Measurements from ENCODE around the gene HS6ST3. TPM values are rescaled to one million over a fixed set of nuclear protein-coding genes. Genes with fewer than 3 reads are reported as not detected.

Gene HS6ST3
- total RNA-seq (2021): 1.2 to 1.4 TPM (median 1.3 TPM) in 3 replicates
- percentile 39 among the genes with signal in this experiment for Bru-seq, nascent RNA
- long read RNA-seq, experiment 1, full-length matches to known transcripts: 1 of 9 reads
- long read RNA-seq, experiment 1, partial matches to known transcripts: 0 of 9 reads
- long read RNA-seq, experiment 1, other reads (novel, unspliced or antisense): 8 of 9 reads
- long read RNA-seq, experiment 2, full-length matches to known transcripts: 1 of 1 reads
- long read RNA-seq, experiment 2, partial matches to known transcripts: 0 of 1 reads
- long read RNA-seq, experiment 2, other reads (novel, unspliced or antisense): 0 of 1 reads
- long read RNA-seq, experiment 3: 0 reads

DNA sequence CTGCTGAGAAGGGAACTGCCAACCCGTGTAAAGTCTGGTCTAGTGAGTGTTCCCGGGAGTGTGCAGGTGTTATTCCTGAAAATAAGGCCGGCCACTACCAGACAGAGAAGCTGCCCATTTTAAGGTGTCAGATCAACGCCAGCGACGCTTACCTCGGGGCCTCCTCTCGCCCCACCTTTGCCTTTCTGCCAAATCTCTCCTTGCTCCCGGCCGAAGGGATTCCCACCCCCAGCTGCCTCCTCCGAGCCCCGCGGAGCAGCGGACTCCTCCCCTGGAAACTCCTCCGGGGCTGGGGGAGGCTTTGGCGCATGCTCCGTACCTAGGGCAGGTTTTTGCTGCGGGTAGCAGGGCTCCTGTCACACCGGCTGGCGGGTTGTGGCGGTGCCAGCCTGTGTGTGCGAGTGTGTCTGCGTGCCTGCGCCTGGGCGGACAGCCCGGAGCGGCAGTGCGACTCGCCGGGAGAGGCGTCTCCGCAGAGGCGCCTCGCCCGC, at the start of gene HS6ST3:
Gene HS6ST3 (plus strand): TSS at position 359 of the 491 bp plus-strand sequence.
- H3K4me3 Mint-ChIP-seq: peak within 1 kb of the TSS; percentile 69
- ChIA-PET POLR2A (interaction anchor here (0.9 kb wide), 1 partner anchor 36 kb away, joined by 5 read pairs; the partner anchor contains the start of gene UGGT2), CTCF (interaction anchor here (1.6 kb wide), 1 partner anchor 17 kb away, joined by 5 read pairs; no protein-coding TSS in a partner anchor)
- ATAC-seq (peak; percentile 75), DNase-seq (ENCODE audit: low spot score) (peak; percentile 75)
- H3K4me1 Mint-ChIP-seq: peaks cover 35% of the 10 kb centered on the region
- H3K9me3 Mint-ChIP-seq: no peaks in the 10 kb centered on the region
- no peak within 1 kb of the TSS for H3K27ac Mint-ChIP-seq
- H3K27me3 Mint-ChIP-seq (ENCODE audit: low read depth): peaks cover 61% of the 10 kb centered on the region
- H3K36me3 Mint-ChIP-seq: no peaks in the 10 kb centered on the region
- no peak for TF ChIP-seq PRDM15 (CRISPR knock-in tag; IDR thresholded peaks at IDR 0.05)
- TF ChIP-seq, protein P1, sequence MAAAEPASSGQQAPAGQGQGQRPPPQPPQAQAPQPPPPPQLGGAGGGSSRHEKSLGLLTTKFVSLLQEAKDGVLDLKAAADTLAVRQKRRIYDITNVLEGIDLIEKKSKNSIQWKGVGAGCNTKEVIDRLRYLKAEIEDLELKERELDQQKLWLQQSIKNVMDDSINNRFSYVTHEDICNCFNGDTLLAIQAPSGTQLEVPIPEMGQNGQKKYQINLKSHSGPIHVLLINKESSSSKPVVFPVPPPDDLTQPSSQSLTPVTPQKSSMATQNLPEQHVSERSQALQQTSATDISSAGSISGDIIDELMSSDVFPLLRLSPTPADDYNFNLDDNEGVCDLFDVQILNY (CRISPR knock-in tag; IDR thresholded peaks at IDR 0.05): peak; percentile 40; the same call in 1 of the 2 replicates
- TF ChIP-seq, protein P2, sequence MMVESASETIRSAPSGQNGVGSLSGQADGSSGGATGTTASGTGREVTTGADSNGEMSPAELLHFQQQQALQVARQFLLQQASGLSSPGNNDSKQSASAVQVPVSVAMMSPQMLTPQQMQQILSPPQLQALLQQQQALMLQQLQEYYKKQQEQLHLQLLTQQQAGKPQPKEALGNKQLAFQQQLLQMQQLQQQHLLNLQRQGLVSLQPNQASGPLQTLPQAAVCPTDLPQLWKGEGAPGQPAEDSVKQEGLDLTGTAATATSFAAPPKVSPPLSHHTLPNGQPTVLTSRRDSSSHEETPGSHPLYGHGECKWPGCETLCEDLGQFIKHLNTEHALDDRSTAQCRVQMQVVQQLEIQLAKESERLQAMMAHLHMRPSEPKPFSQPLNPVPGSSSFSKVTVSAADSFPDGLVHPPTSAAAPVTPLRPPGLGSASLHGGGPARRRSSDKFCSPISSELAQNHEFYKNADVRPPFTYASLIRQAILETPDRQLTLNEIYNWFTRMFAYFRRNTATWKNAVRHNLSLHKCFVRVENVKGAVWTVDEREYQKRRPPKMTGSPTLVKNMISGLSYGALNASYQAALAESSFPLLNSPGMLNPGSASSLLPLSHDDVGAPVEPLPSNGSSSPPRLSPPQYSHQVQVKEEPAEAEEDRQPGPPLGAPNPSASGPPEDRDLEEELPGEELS (CRISPR knock-in tag; IDR thresholded peaks at IDR 0.05): no peak
- TF ChIP-seq SMAD4 (CRISPR knock-in tag; IDR thresholded peaks at IDR 0.05): no peak
- no peak for TF ChIP-seq ESRRA (CRISPR knock-in tag; IDR thresholded peaks at IDR 0.05; ENCODE audit: borderline replicate concordance)
- TF ChIP-seq, protein P3, sequence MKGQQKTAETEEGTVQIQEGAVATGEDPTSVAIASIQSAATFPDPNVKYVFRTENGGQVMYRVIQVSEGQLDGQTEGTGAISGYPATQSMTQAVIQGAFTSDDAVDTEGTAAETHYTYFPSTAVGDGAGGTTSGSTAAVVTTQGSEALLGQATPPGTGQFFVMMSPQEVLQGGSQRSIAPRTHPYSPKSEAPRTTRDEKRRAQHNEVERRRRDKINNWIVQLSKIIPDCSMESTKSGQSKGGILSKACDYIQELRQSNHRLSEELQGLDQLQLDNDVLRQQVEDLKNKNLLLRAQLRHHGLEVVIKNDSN (CRISPR knock-in tag; IDR thresholded peaks at IDR 0.05): no peak
- no peak for TF ChIP-seq NFYB (CRISPR knock-in tag; conservative IDR thresholded peaks at IDR 0.05; ENCODE audit: low read depth)
- no peak for TF ChIP-seq CBFB (CRISPR knock-in tag; IDR thresholded peaks at IDR 0.05; ENCODE audit: low read depth)
- no peak for TF ChIP-seq ZNF416 (CRISPR knock-in tag; IDR thresholded peaks at IDR 0.05)
- peak; percentile 14; the same call in 1 of the 2 replicates for TF ChIP-seq FOXP1 (CRISPR knock-in tag; IDR thresholded peaks at IDR 0.05; ENCODE audit: borderline replicate concordance)
- TF ChIP-seq ZBTB21 (CRISPR knock-in tag; IDR thresholded peaks at IDR 0.05; ENCODE audit: borderline replicate concordance): no peak
- TF ChIP-seq ZNF263 (CRISPR knock-in tag; IDR thresholded peaks at IDR 0.05; ENCODE audit: low read depth): peak; percentile 87; the same call in 1 of the 2 replicates
- TF ChIP-seq, protein P4, sequence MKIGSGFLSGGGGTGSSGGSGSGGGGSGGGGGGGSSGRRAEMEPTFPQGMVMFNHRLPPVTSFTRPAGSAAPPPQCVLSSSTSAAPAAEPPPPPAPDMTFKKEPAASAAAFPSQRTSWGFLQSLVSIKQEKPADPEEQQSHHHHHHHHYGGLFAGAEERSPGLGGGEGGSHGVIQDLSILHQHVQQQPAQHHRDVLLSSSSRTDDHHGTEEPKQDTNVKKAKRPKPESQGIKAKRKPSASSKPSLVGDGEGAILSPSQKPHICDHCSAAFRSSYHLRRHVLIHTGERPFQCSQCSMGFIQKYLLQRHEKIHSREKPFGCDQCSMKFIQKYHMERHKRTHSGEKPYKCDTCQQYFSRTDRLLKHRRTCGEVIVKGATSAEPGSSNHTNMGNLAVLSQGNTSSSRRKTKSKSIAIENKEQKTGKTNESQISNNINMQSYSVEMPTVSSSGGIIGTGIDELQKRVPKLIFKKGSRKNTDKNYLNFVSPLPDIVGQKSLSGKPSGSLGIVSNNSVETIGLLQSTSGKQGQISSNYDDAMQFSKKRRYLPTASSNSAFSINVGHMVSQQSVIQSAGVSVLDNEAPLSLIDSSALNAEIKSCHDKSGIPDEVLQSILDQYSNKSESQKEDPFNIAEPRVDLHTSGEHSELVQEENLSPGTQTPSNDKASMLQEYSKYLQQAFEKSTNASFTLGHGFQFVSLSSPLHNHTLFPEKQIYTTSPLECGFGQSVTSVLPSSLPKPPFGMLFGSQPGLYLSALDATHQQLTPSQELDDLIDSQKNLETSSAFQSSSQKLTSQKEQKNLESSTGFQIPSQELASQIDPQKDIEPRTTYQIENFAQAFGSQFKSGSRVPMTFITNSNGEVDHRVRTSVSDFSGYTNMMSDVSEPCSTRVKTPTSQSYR (CRISPR knock-in tag; IDR thresholded peaks at IDR 0.05): no peak
- TF ChIP-seq ETV6 (CRISPR knock-in tag; IDR thresholded peaks at IDR 0.05): no peak
- no peak for TF ChIP-seq PRRX2 (CRISPR knock-in tag; IDR thresholded peaks at IDR 0.05)
- TF ChIP-seq IRF2 (CRISPR knock-in tag; IDR thresholded peaks at IDR 0.05; ENCODE audit: borderline replicate concordance, low read depth): no peak
- no peak for TF ChIP-seq EMX1 (CRISPR knock-in tag; IDR thresholded peaks at IDR 0.05)
- TF ChIP-seq CREB1 (CRISPR knock-in tag; IDR thresholded peaks at IDR 0.05): no peak
- TF ChIP-seq ZNF396 (CRISPR knock-in tag; IDR thresholded peaks at IDR 0.05; ENCODE audit: borderline replicate concordance): no peak
- no peak for TF ChIP-seq RORB (CRISPR knock-in tag; IDR thresholded peaks at IDR 0.05)
- no peak for TF ChIP-seq NR2C2 (CRISPR knock-in tag; IDR thresholded peaks at IDR 0.05)
- no peak for TF ChIP-seq RELA (CRISPR knock-in tag; IDR thresholded peaks at IDR 0.05; ENCODE audit: borderline replicate concordance)
- TF ChIP-seq, protein P5, sequence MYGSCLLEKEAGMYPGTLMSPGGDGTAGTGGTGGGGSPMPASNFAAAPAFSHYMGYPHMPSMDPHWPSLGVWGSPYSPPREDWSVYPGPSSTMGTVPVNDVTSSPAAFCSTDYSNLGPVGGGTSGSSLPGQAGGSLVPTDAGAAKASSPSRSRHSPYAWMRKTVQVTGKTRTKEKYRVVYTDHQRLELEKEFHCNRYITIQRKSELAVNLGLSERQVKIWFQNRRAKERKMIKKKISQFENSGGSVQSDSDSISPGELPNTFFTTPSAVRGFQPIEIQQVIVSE (CRISPR knock-in tag; IDR thresholded peaks at IDR 0.05; ENCODE audit: borderline replicate concordance): no peak
- no peak for TF ChIP-seq SP1 (CRISPR knock-in tag; conservative IDR thresholded peaks at IDR 0.05)
- no peak for TF ChIP-seq ZNF232 (CRISPR knock-in tag; IDR thresholded peaks at IDR 0.05)
- TF ChIP-seq ZNF138 (CRISPR knock-in tag; conservative IDR thresholded peaks at IDR 0.05): no peak
- no peak for TF ChIP-seq GTF2I (CRISPR knock-in tag; conservative IDR thresholded peaks at IDR 0.05)

Measured in WTC11 (cell line).